ENCODE measurements around the gene MKX. TPM values are rescaled to one million over a fixed set of nuclear protein-coding genes. Genes with fewer than 3 reads are reported as not detected.

Gene MKX
- total RNA-seq, 4 donors from 2014 or later = 0.53 to 1.2 TPM; not detected in 2

GRCh38 chr10:27736396-27736795, 9.2 kb downstream of the MKX start:
- Histone ChIP-seq H3K27ac (no peak overlapping the region), H3K27me3 (peaks cover 0 to 18% (median 14%) of the 10 kb centered on the region in 3 donors), H3K9me3 (no peaks in the 10 kb centered on the region), H3K4me1 (peaks cover under 1% of the 10 kb centered on the region in 2 donors), H3K36me3 (no peaks in the 10 kb centered on the region), H3K4me3 (no peak overlapping the region)
- in situ Hi-C loops (cut with MboI; ENCODE audit: low sequenced_read_pairs in 4 of 4) (loop anchor here (10.0 to 25.0 kb wide), 3 partner anchors 448 to 651 kb away; no protein-coding TSS in a partner anchor), intact Hi-C loops (cut with DNase I; ENCODE audit: low total_unique reads) (no loop called here)
- TF ChIP-seq CTCF (IDR thresholded peaks at IDR 0.05 in 4 of 5, conservative IDR thresholded peaks at IDR 0.05 in 1 of 5) (no peak), POLR2A (IDR thresholded peaks at IDR 0.05) (no peak)
- no peak for ATAC-seq
- DNase-seq = no peak

- no peaks in the 10 kb centered on the region for H3K27me3 ChIP-seq
- ATAC-seq = no peak
- no peak overlapping the region for H3K4me3 ChIP-seq
- H3K9me3 ChIP-seq = no peaks in the 10 kb centered on the region
- H3K27ac ChIP-seq = no peak overlapping the region
- DNase-seq = no peak
- in situ Hi-C loops (cut with MboI; ENCODE audit: low sequenced_read_pairs in 4 of 4) = loop anchor here (10.0 to 25.0 kb wide), 3 partner anchors 455 to 657 kb away; no protein-coding TSS in a partner anchor
- TF ChIP-seq POLR2A (IDR thresholded peaks at IDR 0.05) = no peak
- TF ChIP-seq CTCF (IDR thresholded peaks at IDR 0.05 in 4 of 5, conservative IDR thresholded peaks at IDR 0.05 in 1 of 5) = no peak
- H3K4me1 ChIP-seq = peaks cover 0 to 6% of the 10 kb centered on the region in 2 donors
- H3K36me3 ChIP-seq = no peaks in the 10 kb centered on the region
- intact Hi-C loops (cut with DNase I; ENCODE audit: low total_unique reads) = no loop called here
These were observed 15.6 kb downstream of the MKX start for GRCh38 chr10:27730041-27730440.

- H3K36me3 ChIP-seq = no peaks in the 10 kb centered on the region
- peaks cover 5 to 13% of the 10 kb centered on the region in 2 donors for H3K4me1 ChIP-seq
- ATAC-seq = no peak
- TF ChIP-seq POLR2A (IDR thresholded peaks at IDR 0.05) (no peak), CTCF (IDR thresholded peaks at IDR 0.05 in 4 of 5, conservative IDR thresholded peaks at IDR 0.05 in 1 of 5) (no peak)
- intact Hi-C loops (cut with DNase I; ENCODE audit: low total_unique reads) = no loop called here
- no peaks in the 10 kb centered on the region for H3K9me3 ChIP-seq
- H3K4me3 ChIP-seq = no peak overlapping the region
- H3K27me3 ChIP-seq = no peaks in the 10 kb centered on the region
- no peak overlapping the region for H3K27ac ChIP-seq
- in situ Hi-C loops (cut with MboI; ENCODE audit: low sequenced_read_pairs in 4 of 4) = loop anchor here (25.0 kb wide), 2 partner anchors 459 to 659 kb away; no protein-coding TSS in a partner anchor
- no peak for DNase-seq
These were observed 17.3 kb downstream of the MKX start for GRCh38 chr10:27728338-27728737.

- intact Hi-C loops (cut with DNase I; ENCODE audit: low total_unique reads) (no loop called here), in situ Hi-C loops (cut with MboI; ENCODE audit: low sequenced_read_pairs in 4 of 4) (no loop called here)
- no peaks in the 10 kb centered on the region for H3K27me3 ChIP-seq
- no peaks in the 10 kb centered on the region for H3K9me3 ChIP-seq
- peaks cover 7 to 15% of the 10 kb centered on the region in 2 donors for H3K4me1 ChIP-seq
- TF ChIP-seq POLR2A (IDR thresholded peaks at IDR 0.05) (no peak), CTCF (IDR thresholded peaks at IDR 0.05 in 4 of 5, conservative IDR thresholded peaks at IDR 0.05 in 1 of 5) (no peak)
- no peak for DNase-seq
- H3K27ac ChIP-seq = no peak overlapping the region
- no peaks in the 10 kb centered on the region for H3K36me3 ChIP-seq
- no peak overlapping the region for H3K4me3 ChIP-seq
- no peak for ATAC-seq
These were observed 21.3 kb downstream of the MKX start for GRCh38 chr10:27724287-27724686.

- intact Hi-C loops (cut with DNase I; ENCODE audit: low total_unique reads) = no loop called here
- peak in 1 of 2 donors; percentile 6 for ATAC-seq
- H3K27ac ChIP-seq = no peak overlapping the region
These were observed 22.2 kb downstream of the MKX start for GRCh38 chr10:27723436-27723835.

More at GRCh38 chr10:27723436-27723835, 22.2 kb downstream of the MKX start:
- no peak for DNase-seq
- TF ChIP-seq CTCF (IDR thresholded peaks at IDR 0.05 in 4 of 5, conservative IDR thresholded peaks at IDR 0.05 in 1 of 5) (no peak), POLR2A (IDR thresholded peaks at IDR 0.05) (no peak)
- no peaks in the 10 kb centered on the region for H3K36me3 ChIP-seq
- H3K4me3 ChIP-seq = no peak overlapping the region
- peaks cover 7 to 15% of the 10 kb centered on the region in 2 donors for H3K4me1 ChIP-seq
- no peaks in the 10 kb centered on the region for H3K9me3 ChIP-seq
- H3K27me3 ChIP-seq = no peaks in the 10 kb centered on the region
- in situ Hi-C loops (cut with MboI; ENCODE audit: low sequenced_read_pairs in 4 of 4) = no loop called here
